22Rv1 (cell line): ENCODE data around the gene NRSN1.

Source experiments
- CTCF ChIP-seq: fragments of 450-650 bp; IDR thresholded peaks from 2 replicates; pipeline ENCODE4 v1.5.1; 2017; ENCODE audit warnings: mild to moderate bottlenecking
- ZFX ChIP-seq: fragments of 450-650 bp; IDR thresholded peaks from 2 replicates; pipeline ENCODE4 v1.6.1; 2017; ENCODE audit warnings: antibody characterized with exemption, borderline replicate concordance

GRCh38 chr6:24078200-24078599 is 47.8 kb upstream of the NRSN1 start:
- no peak for TF ChIP-seq CTCF
- TF ChIP-seq ZFX: no peak
